B cell (primary cell): ENCODE data around the gene THEMIS.

Source experiments
- CTCF ChIP-seq: fragments of 200-600 bp; IDR thresholded peaks from one replicate; pipeline ENCODE4 v1.8.0; 2022; ENCODE audit warnings: antibody characterized with exemption, mild to moderate bottlenecking
- EZH2 ChIP-seq: IDR thresholded peaks from 2 replicates; pipeline ENCODE4 v1.6.1; 2012; ENCODE audit warnings: borderline replicate concordance, low read depth, mild to moderate bottlenecking, moderate library complexity, low read length; ENCODE audit not compliant: insufficient read depth, poor library complexity, severe bottlenecking

GRCh38 chr6:127765949-127766348 is 134.9 kb downstream of the THEMIS start:
- no peak for TF ChIP-seq CTCF
- no peak for TF ChIP-seq EZH2
